ENCODE results near the gene LGR5. TPM values are rescaled to one million over a fixed set of nuclear protein-coding genes. Genes with fewer than 3 reads are reported as not detected.

LGR5 gene
- total and polyA plus RNA-seq, 2 donors (not counting 3 experiments of a cell fraction or from before 2014, with no cell fraction given), result not detected

DNA sequence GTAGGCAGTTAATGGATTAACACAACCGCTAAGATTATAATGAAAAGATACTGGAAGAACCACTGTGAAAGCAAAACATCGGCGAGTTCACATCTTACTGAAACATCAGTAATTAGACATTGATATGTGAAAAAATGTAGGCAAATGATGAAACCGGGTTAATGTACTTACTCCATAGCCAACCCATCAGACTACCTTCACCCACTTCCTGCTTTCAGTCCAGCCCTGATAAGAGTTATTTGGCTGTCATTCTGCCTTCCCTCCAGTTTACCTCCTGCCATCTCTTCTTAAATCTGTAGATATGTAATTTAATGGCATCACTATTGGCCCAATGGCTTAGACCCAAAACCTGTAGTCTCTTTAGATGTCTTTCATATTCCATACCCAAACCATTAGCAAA lies 46.0 kb upstream of the LGR5 start:
- ChIA-PET CTCF (interaction anchor here (1.5 to 3.6 kb wide), 5 partner anchors 67 to 659 kb away, joined by 4 to 58 read pairs (median 10); no protein-coding TSS in a partner anchor), POLR2A (no interaction called here)
- Histone ChIP-seq H3K4me1 (ENCODE audit: control insufficient read depth, extremely low read depth, insufficient read depth, low read length) (no peaks in the 10 kb centered on the region), H3K27ac (ENCODE audit: insufficient read depth, low read depth, low read length) (no peak overlapping the region), H3K79me2 (ENCODE audit: control insufficient read depth, insufficient read depth, low read length) (no peaks in the 10 kb centered on the region), H3K36me3 (ENCODE audit: control insufficient read depth in 2 of 2, extremely low read depth in 1 of 2, insufficient read depth in 2 of 2, low read length in 2 of 2) (no peaks in the 10 kb centered on the region), H3K4me2 (ENCODE audit: insufficient read depth, low read length) (no peak overlapping the region), H3K9ac (replicated peaks; ENCODE audit: extremely low read depth, insufficient read depth, low read length) (no peak overlapping the region), H3K4me3 (replicated peaks in 1 of 3; ENCODE audit: insufficient read depth in 1 of 3, low read depth in 1 of 3, low read length in 3 of 3) (no peak overlapping the region), H4K20me1 (replicated peaks; ENCODE audit: control insufficient read depth, extremely low read depth, insufficient read depth, low read length) (no peaks in the 10 kb centered on the region), H3K27me3 (ENCODE audit: control insufficient read depth in 2 of 2, insufficient read depth in 2 of 2, low read length in 2 of 2) (no peaks in the 10 kb centered on the region), H3K9me3 (replicated peaks; ENCODE audit: control insufficient read depth, insufficient read depth, low read length) (no peaks in the 10 kb centered on the region), H2AFZ (ENCODE audit: low read depth, low read length) (no peak overlapping the region), H3K9me1 (replicated peaks; ENCODE audit: control insufficient read depth, extremely low read depth, insufficient read depth, low read length) (no peaks in the 10 kb centered on the region)
- TF ChIP-seq POLR2AphosphoS5 (IDR thresholded peaks at IDR 0.05; ENCODE audit: insufficient read depth, low read depth, low read length) (no peak), FOS (IDR thresholded peaks at IDR 0.05; ENCODE audit: borderline replicate concordance, insufficient read depth, low read length) (no peak), GATA2 (IDR thresholded peaks at IDR 0.05; ENCODE audit: insufficient read depth, insufficient read length, low read depth, low read length) (no peak), POLR2A (IDR thresholded peaks at IDR 0.05; ENCODE audit: low read depth, low read length) (no peak), MYC (IDR thresholded peaks at IDR 0.05; ENCODE audit: low read depth, low read length) (no peak), CTCF (IDR thresholded peaks at IDR 0.05; ENCODE audit: extremely low read depth in 1 of 2, insufficient read depth in 1 of 2, low read depth in 1 of 2, low read length in 2 of 2) (no peak), EZH2 (IDR thresholded peaks at IDR 0.05; ENCODE audit: borderline replicate concordance, low read depth, low read length, severe bottlenecking) (no peak), JUN (IDR thresholded peaks at IDR 0.05; ENCODE audit: borderline replicate concordance, insufficient read depth, insufficient read length, low read depth) (no peak)
- TF ChIP-seq, protein P1, sequence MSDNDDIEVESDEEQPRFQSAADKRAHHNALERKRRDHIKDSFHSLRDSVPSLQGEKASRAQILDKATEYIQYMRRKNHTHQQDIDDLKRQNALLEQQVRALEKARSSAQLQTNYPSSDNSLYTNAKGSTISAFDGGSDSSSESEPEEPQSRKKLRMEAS (IDR thresholded peaks at IDR 0.05; ENCODE audit: insufficient read depth, insufficient read length), result no peak
- intact Hi-C loops (cut with micrococcal nuclease) (loop anchor here (5.0 kb wide), 1 partner anchor 1521 kb away; no protein-coding TSS in a partner anchor), dilution Hi-C loops (cut with MboI; ENCODE audit: extremely low pct_ligation_motif_present, low sequenced_read_pairs) (no loop called here)
- DNase-seq (ENCODE audit: low read depth, low spot score), result no peak
- FAIRE-seq, result no peak
- BruUV-seq (replicated peaks), result no TSS peak

Measured in endothelial cell of umbilical vein (primary cell).